K562 (cell line): Measurements from ENCODE around the gene GGCT. TPM values are rescaled to one million over a fixed set of nuclear protein-coding genes. Genes with fewer than 3 reads are reported as not detected.

Source experiments
- ATAC-seq: fragments of 200-7000 bp; cut with Tn5 transposase; 3 replicates; pipeline ENCODE4 v1.9.1; 2020; ENCODE audit warnings: moderate library complexity
- BruUV-seq: library from RNA; stranded (reverse); fragments of 400-500 nt; replicated peaks from 2 replicates; lab custom pipeline; 2021; lab: Mats Ljungman, UMichigan
- CTCF ChIA-PET: fragments of 300-600 bp; formaldehyde crosslinking; extraction: SDS; loops from one replicate; lab custom pipeline; 2021; ENCODE audit warnings: low intra/inter-chr PET ratio; lab: Yijun Ruan, JAX
- POLR2A ChIA-PET: fragments of 300-600, 350-650 bp; sonication (Branson Sonifier 250); formaldehyde crosslinking; extraction: SDS; loops from one replicate; lab custom pipeline; 2021; ENCODE audit warnings: antibody characterized with exemption, inconsistent platforms; lab: Yijun Ruan, JAX
- DNase-seq, 4 experiments: peaks; one replicate each; pipeline versions ENCODE4 v3.0.0 to v3.0.0-alpha.2; 2011 to 2018; ENCODE audit warnings: low spot score in 3 of 4, mixed read lengths in 3 of 4; ENCODE audit errors: extremely low read depth in 1 of 4
- FAIRE-seq: peaks from 2 replicates; lab custom pipeline; 2011; peaks lifted over from hg19 to GRCh38; lab: Jason Lieb, UNC
- H2AFZ ChIP-seq: 2 replicates; pipeline ENCODE4 v1.6.0; 2011; ENCODE audit warnings: low read depth, low read length, control low read depth, inconsistent platforms
- H3K27ac ChIP-seq: fragments of 200-600 bp; 3 replicates; pipeline ENCODE4 v1.8.0; 2011; ENCODE audit warnings: low read depth, mild to moderate bottlenecking, control low read depth, inconsistent platforms, low read length, moderate library complexity, mixed read lengths; ENCODE audit errors: extremely low read depth
- H3K27me3 ChIP-seq, 2 experiments: fragments of 300-600 bp in 1 of 2; 2 replicates in 1 of 2; 3 replicates in 1 of 2; pipeline versions ENCODE4 v1.6.0 to v1.8.0; 2011; ENCODE audit warnings: inconsistent platforms in 2 of 2, low read length in 2 of 2, mild to moderate bottlenecking in 1 of 2, mixed read lengths in 1 of 2, moderate library complexity in 1 of 2; ENCODE audit not compliant: control insufficient read depth in 2 of 2, insufficient read depth in 2 of 2
- H3K36me3 ChIP-seq: fragments of 300-600 bp; 3 replicates; pipeline ENCODE4 v1.8.0; 2011; ENCODE audit warnings: mild to moderate bottlenecking, low read length, inconsistent platforms; ENCODE audit not compliant: control insufficient read depth, insufficient read depth
- H3K4me1 ChIP-seq, 2 experiments: fragments of 200-600 bp in 1 of 2; replicated peaks in 1 of 2; 2 replicates in 1 of 2; 3 replicates in 1 of 2; pipeline versions ENCODE4 v1.5.1 to v1.8.0; 2011; ENCODE audit warnings: inconsistent platforms in 2 of 2, low read length in 2 of 2, mild to moderate bottlenecking in 1 of 2, mixed read lengths in 1 of 2, moderate library complexity in 1 of 2; ENCODE audit not compliant: control insufficient read depth in 2 of 2, insufficient read depth in 2 of 2
- H3K4me2 ChIP-seq: 2 replicates; pipeline ENCODE4 v1.6.1; 2011; ENCODE audit warnings: low read length, control low read depth, inconsistent platforms, mixed read lengths; ENCODE audit not compliant: insufficient read depth
- H3K4me3 ChIP-seq: fragments of 200-600 bp; sonication (generic), shearing (Covaris generic); 2 replicates; pipeline ENCODE4 v1.5.1; 2016; ENCODE audit warnings: control low read depth, inconsistent platforms
- H3K79me2 ChIP-seq: fragments of 200-600 bp; 3 replicates; pipeline ENCODE4 v1.8.0; 2011; ENCODE audit warnings: low read length, inconsistent platforms; ENCODE audit not compliant: control insufficient read depth, insufficient read depth
- H3K9ac ChIP-seq, 2 experiments: 2 replicates each; pipeline versions ENCODE4 v1.6.0 to v1.6.1; 2011; ENCODE audit warnings: low read depth in 2 of 2, low read length in 2 of 2, control low read depth in 1 of 2, inconsistent platforms in 1 of 2, mild to moderate bottlenecking in 1 of 2, mixed read lengths in 1 of 2; ENCODE audit not compliant: insufficient read depth in 1 of 2
- H3K9me1 ChIP-seq: one replicate; pipeline ENCODE4 v1.6.0; 2011; ENCODE audit warnings: inconsistent platforms, mild to moderate bottlenecking, low read length, moderate library complexity; ENCODE audit not compliant: control insufficient read depth, insufficient read depth
- H3K9me3 ChIP-seq: replicated peaks from 2 replicates; pipeline ENCODE4 v1.5.1; 2011; ENCODE audit warnings: low read depth, low read length, inconsistent platforms; ENCODE audit not compliant: control insufficient read depth, insufficient read depth
- H4K20me1 ChIP-seq: replicated peaks from 2 replicates; pipeline ENCODE4 v1.6.1; 2011; ENCODE audit warnings: low read length, inconsistent platforms, mixed read lengths; ENCODE audit not compliant: control insufficient read depth, insufficient read depth
- AFF1 ChIP-seq, 2 experiments: fragments of 450-650 bp; IDR thresholded peaks; 2 replicates each; pipeline ENCODE4 v1.6.1; 2018; ENCODE audit warnings: mild to moderate bottlenecking in 2 of 2, low read depth in 1 of 2; ENCODE audit not compliant: partially characterized antibody in 2 of 2
- ARID3A ChIP-seq: IDR thresholded peaks from 2 replicates; pipeline ENCODE4 v1.6.1; 2012; ENCODE audit warnings: low read depth, low read length, improper control_type of control experiment, borderline replicate concordance
- BMI1 ChIP-seq: fragments of 150-350 bp; IDR thresholded peaks from 2 replicates; pipeline ENCODE4 v1.6.1; 2014; ENCODE audit warnings: low read length
- CEBPB ChIP-seq: fragments of 450-650 bp; IDR thresholded peaks from 2 replicates; pipeline ENCODE4 v1.6.1; 2016; ENCODE audit warnings: missing genetic modification characterization, missing compliant biosample characterization
- ETV5 ChIP-seq: sonication (generic); formaldehyde crosslinking; IDR thresholded peaks from 2 replicates; pipeline ENCODE4 v1.4.0; 2020; ENCODE audit warnings: low read depth, mild to moderate bottlenecking, missing genetic modification reagents
- FIP1L1 ChIP-seq: fragments of 200-400 bp; formaldehyde crosslinking; IDR thresholded peaks from 2 replicates; pipeline ENCODE4 v1.6.1; 2018; ENCODE audit warnings: mild to moderate bottlenecking, low read depth, low read length; ENCODE audit not compliant: poor library complexity, severe bottlenecking
- GABPA ChIP-seq: fragments of 200-800 bp; sonication (Bioruptor generic); conservative IDR thresholded peaks from 2 replicates; pipeline ENCODE4 v1.6.1; 2016; ENCODE audit warnings: low read depth, missing genetic modification characterization, missing compliant biosample characterization
- POLR2B ChIP-seq: fragments of 450-650 bp; IDR thresholded peaks from 2 replicates; pipeline ENCODE4 v1.6.1; 2018; ENCODE audit warnings: low read depth; ENCODE audit not compliant: partially characterized antibody
- PTTG1 ChIP-seq: fragments of 450-650 bp; IDR thresholded peaks from 2 replicates; pipeline ENCODE4 v1.6.1; 2016; ENCODE audit warnings: low read depth, mild to moderate bottlenecking, missing genetic modification characterization, missing compliant biosample characterization
- RAD51 ChIP-seq: fragments of 450-650 bp; IDR thresholded peaks from 2 replicates; pipeline ENCODE4 v1.7.1; 2016; ENCODE audit warnings: low read depth, mild to moderate bottlenecking, borderline replicate concordance
- RBM39 ChIP-seq: fragments of 200-400 bp; formaldehyde crosslinking; optimal IDR thresholded peaks from 2 replicates; pipeline ENCODE3; 2018; ENCODE audit warnings: low read depth, low read length
- SRSF1 ChIP-seq: fragments of 200-400 bp; formaldehyde crosslinking; IDR thresholded peaks from 2 replicates; pipeline ENCODE4 v1.6.1; 2017; ENCODE audit warnings: mild to moderate bottlenecking, low read depth, low read length, moderate library complexity
- SRSF3 ChIP-seq: fragments of 200-400 bp; formaldehyde crosslinking; IDR thresholded peaks from 2 replicates; pipeline ENCODE4 v1.6.1; 2016; ENCODE audit warnings: mild to moderate bottlenecking, low read length, moderate library complexity; ENCODE audit not compliant: insufficient read depth
- TARDBP ChIP-seq: fragments of 450-650 bp; IDR thresholded peaks from 2 replicates; pipeline ENCODE4 v1.6.1; 2016
- TEAD4 ChIP-seq, 2 experiments: sonication (generic) in 1 of 2; formaldehyde crosslinking in 1 of 2; IDR thresholded peaks; 2 replicates each; pipeline versions ENCODE4 v1.6.1 to v1.8.0; 2012 to 2022; ENCODE audit warnings: borderline replicate concordance in 1 of 2, inconsistent platforms in 1 of 2, low read length in 1 of 2, mild to moderate bottlenecking in 1 of 2, missing genetic modification reagents in 1 of 2
- WGBS: fragments of 100-300 bp; shearing (Covaris generic); methylation state at CpG from one replicate; pipeline ENCODE4 v1.1.6; 2016; ENCODE audit warnings: low coverage, mixed read lengths; ENCODE audit not compliant: insufficient coverage; ENCODE audit errors: missing lambda C conversion rate; 5-methylcytosine and 5-hydroxymethylcytosine counted together
- in situ Hi-C: fragments of 300-500 bp; cut with MboI; formaldehyde crosslinking; loops from 4 replicates; pipeline ENCODE4 v1.15.0; 2018; ENCODE audit warnings: inconsistent platforms, mixed read lengths
- intact Hi-C: fragments of 100-400 bp; cut with micrococcal nuclease; formaldehyde crosslinking; loops from 2 replicates; pipeline ENCODE4 v1.14.2; 2022
- polyA plus RNA-seq, 8 experiments: library from polyadenylated mRNA; depleted of rRNA in 4 of 8; stranded (reverse) in 5 of 8; unstranded in 3 of 8; fragments of >200 nt; fragmentation: Nextera tagmentation in 2 of 8; fragmentation: Illumina TruSeq in 1 of 8; extraction: Ambion mirVana in 2 of 8; extraction: Trizol in 1 of 8; gene quantifications; 2 replicates each; pipeline versions ENCODE4 v1.2.1 to v1.2.3, GENCODE V29; 2011 to 2014; ENCODE audit warnings: inconsistent platforms in 1 of 8, missing spikeins in 1 of 8
- total RNA-seq, 7 experiments: library from RNA; depleted of rRNA in 6 of 7; stranded (reverse); fragments of >200 nt in 6 of 7; fragmentation: Illumina TruSeq in 2 of 7; extraction: Trizol in 2 of 7; gene quantifications; 2 replicates each; pipeline versions ENCODE4 v1.2.1 to v1.2.3, GENCODE V29; 2011 to 2021; ENCODE audit warnings: low replicate concordance in 1 of 7

GGCT gene
- total and polyA plus RNA-seq, 9 of the 15 experiments (the other 6 are each of a cell fraction or from before 2014, with no cell fraction given) = 79.0 to 349 (median 136) TPM

GRCh38 chr7:30478349-30479201 lies 26.1 kb downstream of the GGCT start, which contains the start of gene NOD1:
Gene NOD1, minus strand, starts transcription at chr7:30478784. Its CDS starts 21,863 bp downstream, at chr7:30456921.
- no peak for FAIRE-seq
- peaks cover 5% of the 10 kb centered on the region; the same call in 1 of the 3 replicates for H3K79me2 ChIP-seq
- H3K9ac ChIP-seq = peak within 1 kb of the TSS; percentile 72 to 98
- H3K4me2 ChIP-seq = peak within 1 kb of the TSS; percentile 89
- ChIA-PET CTCF (no interaction called here), POLR2A (interaction anchor here (0.6 to 1.2 kb wide), 6 partner anchors 14 to 150 kb away, joined by 3 to 6 read pairs (median 3); no protein-coding TSS in a partner anchor)
- H3K4me1 ChIP-seq = peaks cover 16% of the 10 kb centered on the region in 2 experiments
- no TSS peak for BruUV-seq
- DNase-seq = peak; percentile 83 to 87 (median 86)
- intact Hi-C loops = loop anchor here (1.0 kb wide), 1 partner anchor 26 kb away; the partner anchor contains the start of gene GGCT
- H3K36me3 ChIP-seq = no peaks in the 10 kb centered on the region
- H3K9me3 ChIP-seq = no peaks in the 10 kb centered on the region
- 4% methylated on average over 59 of the region's 77 CpGs for WGBS
- in situ Hi-C loops = no loop called here
- H2AFZ ChIP-seq = peak within 1 kb of the TSS; percentile 98
- H3K27me3 ChIP-seq = no peaks in the 10 kb centered on the region
- peak within 1 kb of the TSS; percentile 68 for H3K4me3 ChIP-seq
- H4K20me1 ChIP-seq = no peaks in the 10 kb centered on the region
- H3K27ac ChIP-seq = peak within 1 kb of the TSS; percentile 58
- ATAC-seq = peak; percentile 99
- H3K9me1 ChIP-seq = peaks cover 3% of the 10 kb centered on the region
- TF ChIP-seq ETV5 (peak; percentile 54; the same call in 1 of the 2 replicates), TARDBP (no peak), ARID3A (no peak), CEBPB (tag) (no peak), SRSF3 (no peak), TEAD4 (IDR thresholded peaks at IDR 0.05; ENCODE audit: low read length) (no peak), TEAD4 (CRISPR knock-in tag; IDR thresholded peaks at IDR 0.05; ENCODE audit: borderline replicate concordance) (no peak), RAD51 (0 out of 2 replicates have a peak, but pooled peaks have one; percentile 6), POLR2B (peak; percentile 82), GABPA (tag) (peak; percentile 60), FIP1L1 (peak; percentile 74), SRSF1 (no peak), BMI1 (no peak), PTTG1 (tag) (no peak), AFF1 (IDR thresholded peaks at IDR 0.05; ENCODE audit: low read depth in 1 of 2, partially characterized antibody in 2 of 2) (no peak), RBM39 (no peak)
